Epithelial cell of esophagus (primary cell): Measurements from ENCODE around the gene FASLG.
A peak's percentile ranks its signal among the peaks of the same experiment; 100 is the strongest.
"Not testable (repeated sequence)": the region's sequence is repeated elsewhere in the genome, so short reads cannot be mapped to it uniquely, and the experiment has no call there.

Source experiments
- DNase-seq: peaks from one replicate; pipeline ENCODE4 v3.0.0; 2010; ENCODE audit warnings: low read depth
- H3K4me3 ChIP-seq: 2 replicates; pipeline ENCODE4 v1.5.1; 2011; ENCODE audit warnings: mild to moderate bottlenecking, low read length, control low read depth
- TF ChIP-seq, protein P1 (sequence below): IDR thresholded peaks from 2 replicates; pipeline ENCODE4 v1.5.1; 2011; ENCODE audit warnings: low read depth, mild to moderate bottlenecking, low read length, control low read depth, inconsistent platforms; ENCODE audit not compliant: insufficient read depth; ENCODE audit errors: missing control alignments

The FASLG gene

DNA sequence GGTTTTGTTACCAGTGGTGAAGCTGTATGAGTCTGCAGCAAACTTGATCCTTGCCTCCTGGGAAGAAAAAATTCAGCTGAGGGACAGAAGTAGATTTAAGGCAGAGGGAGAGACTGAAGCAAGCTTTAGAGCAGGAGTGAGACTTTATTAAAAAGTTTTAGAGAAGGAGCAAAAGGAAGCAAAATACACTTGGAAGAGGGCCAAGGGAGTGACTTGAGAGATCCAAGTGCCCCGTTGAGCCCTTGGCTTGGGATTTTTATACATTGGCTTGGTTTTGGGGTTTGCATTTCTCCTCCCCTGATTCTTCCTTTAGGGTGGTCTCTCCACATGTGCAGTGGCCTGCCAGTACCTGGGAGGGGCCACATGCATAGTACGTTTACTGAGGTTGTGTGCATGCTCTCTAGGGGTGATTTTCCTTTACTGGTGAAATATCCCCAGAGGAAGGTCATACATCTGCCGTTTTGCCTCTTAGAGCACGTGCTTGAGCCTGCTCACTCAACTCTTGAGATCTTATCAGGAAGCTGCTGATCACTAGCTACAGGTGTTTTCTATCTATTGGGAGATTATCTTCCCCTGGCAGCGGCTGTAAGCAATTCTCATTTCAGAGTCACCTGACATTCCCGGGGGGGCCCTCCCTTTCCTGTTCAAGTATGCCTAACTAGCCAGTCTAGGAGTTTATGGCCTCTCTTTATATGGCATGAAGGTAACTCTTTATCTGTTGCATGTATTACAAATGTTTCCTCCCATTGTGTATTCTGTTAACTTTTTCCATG is 20.3 kb downstream of the FASLG start:
- TF ChIP-seq, protein P1, sequence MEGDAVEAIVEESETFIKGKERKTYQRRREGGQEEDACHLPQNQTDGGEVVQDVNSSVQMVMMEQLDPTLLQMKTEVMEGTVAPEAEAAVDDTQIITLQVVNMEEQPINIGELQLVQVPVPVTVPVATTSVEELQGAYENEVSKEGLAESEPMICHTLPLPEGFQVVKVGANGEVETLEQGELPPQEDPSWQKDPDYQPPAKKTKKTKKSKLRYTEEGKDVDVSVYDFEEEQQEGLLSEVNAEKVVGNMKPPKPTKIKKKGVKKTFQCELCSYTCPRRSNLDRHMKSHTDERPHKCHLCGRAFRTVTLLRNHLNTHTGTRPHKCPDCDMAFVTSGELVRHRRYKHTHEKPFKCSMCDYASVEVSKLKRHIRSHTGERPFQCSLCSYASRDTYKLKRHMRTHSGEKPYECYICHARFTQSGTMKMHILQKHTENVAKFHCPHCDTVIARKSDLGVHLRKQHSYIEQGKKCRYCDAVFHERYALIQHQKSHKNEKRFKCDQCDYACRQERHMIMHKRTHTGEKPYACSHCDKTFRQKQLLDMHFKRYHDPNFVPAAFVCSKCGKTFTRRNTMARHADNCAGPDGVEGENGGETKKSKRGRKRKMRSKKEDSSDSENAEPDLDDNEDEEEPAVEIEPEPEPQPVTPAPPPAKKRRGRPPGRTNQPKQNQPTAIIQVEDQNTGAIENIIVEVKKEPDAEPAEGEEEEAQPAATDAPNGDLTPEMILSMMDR = no peak
- no peak for DNase-seq

DNA sequence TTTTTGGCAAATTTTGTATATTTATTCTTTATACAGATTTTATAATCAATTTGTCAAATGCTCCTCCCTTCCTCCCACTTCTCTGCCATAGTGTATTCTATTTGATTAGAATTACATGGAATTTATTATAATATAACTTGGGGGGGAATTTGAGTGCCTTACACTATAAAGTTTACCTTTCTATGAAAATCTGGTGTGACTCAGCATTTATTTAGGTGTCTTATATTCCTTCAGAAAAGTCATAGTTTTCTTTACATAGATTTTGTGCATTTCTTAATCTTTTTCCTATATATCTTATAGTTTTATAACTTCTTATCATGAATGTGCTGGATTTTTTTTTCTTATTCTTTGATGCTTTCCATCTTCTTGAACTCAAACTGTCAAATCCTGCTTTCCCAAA is 21.3 kb downstream of the FASLG start:
- H3K4me3 ChIP-seq = no peak overlapping the region
- no peak for DNase-seq
- TF ChIP-seq, protein P1 = no peak

More for the DNA sequence above, 20.3 kb downstream of the FASLG start:
- H3K4me3 ChIP-seq = no peak overlapping the region

DNA sequence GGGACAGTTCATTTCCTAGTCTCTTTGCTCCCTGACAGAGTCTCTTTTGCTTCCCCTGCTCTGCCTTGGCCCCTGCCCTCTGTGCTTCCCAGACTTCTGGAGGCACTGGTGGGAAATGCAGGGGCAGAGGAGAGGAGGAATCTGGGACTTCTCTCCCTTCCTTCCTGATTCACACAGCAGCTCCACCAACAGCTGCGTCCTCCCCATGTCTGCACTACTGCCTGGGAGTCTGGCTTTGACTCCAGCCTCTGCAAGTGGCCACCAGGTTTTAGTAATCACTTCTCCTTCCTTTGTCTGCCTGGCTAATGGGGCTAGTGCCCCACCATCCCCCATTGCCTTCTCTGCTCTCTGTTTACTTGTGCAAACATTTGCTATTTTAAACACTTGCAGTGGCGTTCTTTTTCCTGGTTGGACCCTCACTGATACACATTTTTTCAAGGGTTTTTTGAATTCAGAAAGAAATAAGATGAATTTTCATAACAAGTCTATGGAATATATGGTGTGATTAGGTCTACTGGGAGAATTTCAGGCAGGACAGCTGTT is 21.9 kb downstream of the FASLG start:
- DNase-seq = no peak
- H3K4me3 ChIP-seq = no peak overlapping the region
- TF ChIP-seq, protein P1 = no peak

DNA sequence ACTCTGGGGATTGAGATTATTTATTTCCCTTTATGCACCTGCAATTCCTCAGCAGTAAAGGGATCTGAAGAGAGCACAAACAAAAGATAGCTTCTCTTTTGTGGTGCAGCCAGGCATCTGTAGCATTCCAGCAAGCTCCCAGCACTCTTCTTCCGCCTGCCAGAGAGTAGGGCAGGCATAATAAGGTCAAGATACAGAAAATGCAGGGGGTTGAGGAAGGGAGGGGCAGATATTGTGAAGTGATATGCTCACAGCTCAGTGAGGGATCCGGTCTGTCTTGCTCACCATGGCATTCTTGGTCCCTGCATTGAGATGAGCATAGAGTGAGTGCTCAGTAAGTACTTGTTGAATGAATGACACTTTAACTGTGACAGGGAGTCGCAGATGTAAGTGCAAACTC is 23.9 kb downstream of the FASLG start:
- TF ChIP-seq, protein P1 = no peak
- no peak for DNase-seq
- no peak overlapping the region for H3K4me3 ChIP-seq

DNA sequence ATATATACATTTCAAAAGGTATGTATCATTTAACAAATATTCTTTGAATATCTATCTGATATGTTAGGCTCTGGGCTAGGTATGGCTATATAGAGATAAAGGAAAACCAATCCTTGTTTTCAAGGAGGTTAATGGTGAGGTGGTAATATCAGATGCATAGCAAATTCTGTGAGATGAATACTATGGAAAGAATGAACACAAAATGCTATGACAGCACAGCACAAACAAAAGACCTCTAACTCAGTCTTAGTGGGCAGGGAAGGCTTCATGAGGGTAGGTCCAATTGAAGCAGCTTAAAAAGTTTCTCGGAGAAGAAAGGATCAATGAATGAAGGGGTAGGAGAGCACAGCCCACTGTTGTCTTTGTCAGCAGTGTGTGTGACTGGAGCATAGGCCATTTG is 27.2 kb downstream of the FASLG start:
- no peak for DNase-seq
- TF ChIP-seq, protein P1 = no peak
- no peak overlapping the region for H3K4me3 ChIP-seq

DNA sequence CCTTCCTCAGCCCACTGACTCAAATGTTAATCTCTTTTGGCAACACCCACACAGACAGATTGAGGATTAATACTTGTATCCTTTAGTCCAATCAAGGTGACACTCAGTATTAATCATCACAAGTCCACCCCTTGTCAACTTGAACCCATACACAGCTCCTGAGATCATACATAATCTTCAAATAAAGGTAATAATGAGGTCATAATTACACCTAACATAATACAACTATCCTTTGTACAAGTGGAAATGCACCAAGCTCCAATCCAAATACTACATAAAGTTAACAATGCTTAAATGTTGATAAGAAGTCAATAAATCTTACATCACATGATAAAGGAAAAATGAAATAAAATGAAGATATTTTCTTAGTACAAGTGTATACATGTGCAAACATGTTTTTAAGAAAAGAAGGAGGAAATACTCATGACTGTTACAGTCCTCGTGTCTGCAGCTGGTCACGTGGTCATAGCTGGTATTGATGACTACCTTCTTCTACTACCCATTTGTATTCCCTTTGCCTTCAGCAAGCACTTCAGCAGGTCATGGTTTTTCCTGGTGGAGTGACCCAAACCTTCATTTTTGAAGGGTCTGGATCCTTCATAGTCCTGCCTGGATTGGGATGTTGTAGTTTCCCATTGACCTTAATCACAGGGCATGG is 29.7 kb downstream of the FASLG start:
- peak; percentile 69 for DNase-seq
- not testable (repeated sequence) for H3K4me3 ChIP-seq

DNA sequence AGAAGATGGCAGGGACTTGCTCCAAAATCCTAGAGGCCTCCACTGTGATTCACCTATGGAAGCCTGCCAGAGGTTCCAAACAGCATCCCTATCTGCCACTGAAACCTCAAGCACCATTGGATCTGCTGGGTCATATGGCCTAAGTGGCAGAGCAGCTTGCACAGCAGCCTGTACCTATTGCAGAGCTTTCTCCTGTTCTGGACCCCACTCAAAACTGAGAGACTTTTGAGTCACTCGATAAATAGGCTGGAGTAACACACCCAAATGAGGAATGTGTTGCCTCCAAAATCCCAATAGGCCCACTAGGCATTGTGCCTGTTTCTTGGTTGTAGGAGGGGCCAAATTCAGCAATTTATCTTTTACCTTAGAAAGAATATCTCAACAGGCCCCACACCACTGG is 32.0 kb downstream of the FASLG start:
- not testable (repeated sequence) for DNase-seq, H3K4me3 ChIP-seq

DNA sequence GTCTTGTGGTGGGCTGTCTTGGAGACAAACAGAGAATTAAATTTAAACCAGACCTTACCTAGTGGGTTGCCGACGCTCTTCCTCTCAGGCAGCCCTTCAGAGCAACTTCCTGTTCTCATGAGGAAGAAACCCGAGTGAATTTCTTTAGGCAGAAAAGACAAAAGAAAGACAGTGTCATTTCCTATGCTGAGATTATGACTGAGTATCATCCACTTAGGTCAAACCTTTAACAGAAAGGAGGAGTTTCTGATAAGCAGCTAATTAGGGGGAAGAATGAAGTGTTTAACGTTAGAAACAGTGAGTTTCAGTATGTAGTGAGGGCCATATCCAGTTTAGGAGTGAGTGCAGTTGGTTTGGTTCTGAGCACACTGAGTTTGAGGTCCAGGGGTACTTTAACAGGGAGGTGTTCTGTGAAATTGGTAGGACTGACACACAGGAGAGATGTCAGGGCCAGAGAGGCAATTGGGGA is 38.7 kb downstream of the FASLG start:
- no peak overlapping the region for H3K4me3 ChIP-seq
- DNase-seq = no peak
- TF ChIP-seq, protein P1 = no peak
